Measurements from ENCODE around the gene SEC14L6.
"Not testable (repeated sequence)": the region's sequence is repeated elsewhere in the genome, so short reads cannot be mapped to it uniquely, and the experiment has no call there.

SEC14L6 gene

GRCh38 chr22:30546616-30547015, at the start of gene SEC14L6:
Gene SEC14L6 (minus strand): TSS chr22:30546741. CDS start chr22:30546682, 59 bp downstream.
- no peak for DNase-seq (ENCODE audit: low read depth in 4 of 4, low spot score in 1 of 4)

- no peak for DNase-seq (ENCODE audit: low read depth in 4 of 4, low spot score in 1 of 4)
Measured at GRCh38 chr22:30596199-30596598, 49.7 kb upstream of the SEC14L6 start.

- DNase-seq (ENCODE audit: low read depth in 4 of 4, low spot score in 1 of 4), result not testable (repeated sequence)
Measured at GRCh38 chr22:30592360-30592713, 45.8 kb upstream of the SEC14L6 start.

DNA sequence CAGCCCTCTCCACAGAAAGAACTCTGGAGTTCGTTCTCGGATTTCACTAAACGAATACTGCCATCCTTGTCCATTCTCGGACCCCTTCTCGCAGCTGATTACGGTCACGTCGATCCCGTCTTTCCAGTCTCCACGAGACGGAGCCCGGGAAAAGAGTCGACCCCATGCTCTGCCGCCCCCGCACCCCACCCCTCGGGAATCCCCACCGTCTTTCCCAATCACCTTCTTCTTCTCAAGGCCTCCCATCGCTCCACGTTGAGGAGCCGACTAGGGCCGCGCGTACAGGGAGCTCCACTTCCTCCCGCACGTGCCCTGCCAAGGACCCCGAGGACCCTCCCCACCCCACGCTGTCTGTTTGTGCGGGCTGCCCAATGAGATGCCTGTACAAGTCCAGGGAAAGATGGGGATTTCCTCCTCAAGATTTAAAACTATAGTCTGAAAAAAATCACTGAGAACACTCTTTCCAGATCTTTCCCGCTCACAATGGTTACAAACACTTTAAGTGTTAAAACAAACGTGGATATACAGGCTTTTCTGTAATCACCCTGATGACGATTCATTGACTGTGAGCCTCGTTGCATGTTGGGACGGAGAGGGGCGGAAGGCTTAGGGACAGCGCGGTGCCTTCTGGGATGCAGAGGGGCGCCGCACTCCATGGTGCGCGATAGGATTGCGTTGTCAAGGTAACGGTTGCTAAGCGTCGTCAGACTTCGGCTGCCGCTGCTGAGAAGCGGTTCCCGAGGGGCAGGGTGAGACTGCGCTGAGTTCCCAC, 45.2 kb upstream of the SEC14L6 start, which contains the start of gene PES1:
Gene PES1 (minus strand): TSS at position 323 of the 772 bp plus-strand sequence. CDS start 77 bp downstream, at position 246.
- DNase-seq (ENCODE audit: low read depth in 4 of 4, low spot score in 1 of 4), result peak; percentile 81 to 89 (median 87)

DNA sequence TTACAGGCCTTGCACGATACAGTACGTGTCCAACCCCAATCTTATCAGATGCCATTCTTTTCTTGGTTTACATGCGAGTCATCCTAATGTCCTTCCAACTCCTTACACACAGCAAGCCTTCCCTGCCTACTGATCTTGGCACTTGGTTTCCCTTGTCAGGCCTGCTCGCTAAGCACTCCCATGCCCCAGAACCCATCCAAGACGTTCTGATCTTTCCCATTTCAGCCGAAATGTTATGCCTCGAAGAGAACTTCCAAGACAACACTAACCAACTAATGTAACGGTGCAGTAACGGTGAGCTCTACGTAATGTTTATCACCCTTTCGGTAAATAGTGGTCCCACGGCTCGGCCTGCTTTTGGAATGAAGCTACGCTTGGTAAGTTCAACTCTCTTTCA, 44.6 kb upstream of the SEC14L6 start:
- no peak for DNase-seq (ENCODE audit: low read depth in 4 of 4, low spot score in 1 of 4)

- DNase-seq (ENCODE audit: low read depth in 4 of 4, low spot score in 1 of 4), result no peak
Measured at GRCh38 chr22:30586414-30586813, 39.9 kb upstream of the SEC14L6 start.

- DNase-seq (ENCODE audit: low read depth in 4 of 4, low spot score in 1 of 4), result no peak
Measured at GRCh38 chr22:30584441-30584840, 37.9 kb upstream of the SEC14L6 start.

- no peak for DNase-seq (ENCODE audit: low read depth in 4 of 4, low spot score in 1 of 4)
Measured at GRCh38 chr22:30582788-30583545, 36.4 kb upstream of the SEC14L6 start.

- no peak for DNase-seq (ENCODE audit: low read depth in 4 of 4, low spot score in 1 of 4)
Measured at GRCh38 chr22:30582051-30582450, 35.5 kb upstream of the SEC14L6 start.

- DNase-seq (ENCODE audit: low read depth in 4 of 4, low spot score in 1 of 4), result no peak
Measured at GRCh38 chr22:30580896-30581295, 34.4 kb upstream of the SEC14L6 start.

DNA sequence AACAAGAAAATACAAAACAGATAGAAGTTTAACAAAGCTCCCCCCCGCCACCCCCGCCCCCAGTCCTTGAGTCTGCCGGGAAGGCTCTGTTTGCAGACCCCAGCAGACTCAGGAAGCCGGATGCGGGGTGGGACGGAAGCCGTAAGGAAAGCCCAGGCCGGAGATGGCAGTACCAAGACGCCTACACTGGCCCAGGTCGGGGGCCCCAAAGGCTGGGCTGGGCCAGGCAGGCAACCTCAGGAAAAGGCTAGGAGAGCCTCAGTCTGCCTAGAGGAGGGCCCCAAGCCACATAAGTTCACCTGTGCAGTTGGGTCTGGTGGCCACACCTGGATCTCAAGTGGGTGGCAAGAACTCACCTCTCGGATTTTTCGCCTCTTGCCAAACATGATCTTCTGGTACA, 31.9 kb upstream of the SEC14L6 start:
- no peak for DNase-seq (ENCODE audit: low read depth in 4 of 4, low spot score in 1 of 4)

DNA sequence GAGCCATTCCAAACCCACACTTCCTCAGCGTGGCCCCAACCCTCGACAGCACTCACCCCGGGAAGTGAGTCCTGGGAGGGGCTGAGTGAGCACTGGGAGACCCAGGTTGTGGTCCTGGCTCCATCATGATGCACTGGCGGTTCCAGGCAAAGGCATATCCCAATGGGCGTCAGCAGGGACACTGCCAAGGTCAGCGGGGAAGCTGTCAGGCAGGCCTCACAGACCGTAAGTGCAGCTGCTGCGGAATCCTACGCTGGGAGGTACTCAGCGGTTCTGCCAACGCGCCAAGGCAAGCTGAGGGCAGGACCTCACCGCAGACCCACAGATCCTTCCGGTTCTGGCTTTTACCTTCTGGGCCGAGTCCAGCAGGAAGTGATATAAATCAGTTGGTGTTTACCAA, 29.3 kb upstream of the SEC14L6 start:
- no peak for DNase-seq (ENCODE audit: low read depth in 4 of 4, low spot score in 1 of 4)

- no peak for DNase-seq (ENCODE audit: low read depth in 4 of 4, low spot score in 1 of 4)
Measured at GRCh38 chr22:30574997-30575671, 28.6 kb upstream of the SEC14L6 start.

DNA sequence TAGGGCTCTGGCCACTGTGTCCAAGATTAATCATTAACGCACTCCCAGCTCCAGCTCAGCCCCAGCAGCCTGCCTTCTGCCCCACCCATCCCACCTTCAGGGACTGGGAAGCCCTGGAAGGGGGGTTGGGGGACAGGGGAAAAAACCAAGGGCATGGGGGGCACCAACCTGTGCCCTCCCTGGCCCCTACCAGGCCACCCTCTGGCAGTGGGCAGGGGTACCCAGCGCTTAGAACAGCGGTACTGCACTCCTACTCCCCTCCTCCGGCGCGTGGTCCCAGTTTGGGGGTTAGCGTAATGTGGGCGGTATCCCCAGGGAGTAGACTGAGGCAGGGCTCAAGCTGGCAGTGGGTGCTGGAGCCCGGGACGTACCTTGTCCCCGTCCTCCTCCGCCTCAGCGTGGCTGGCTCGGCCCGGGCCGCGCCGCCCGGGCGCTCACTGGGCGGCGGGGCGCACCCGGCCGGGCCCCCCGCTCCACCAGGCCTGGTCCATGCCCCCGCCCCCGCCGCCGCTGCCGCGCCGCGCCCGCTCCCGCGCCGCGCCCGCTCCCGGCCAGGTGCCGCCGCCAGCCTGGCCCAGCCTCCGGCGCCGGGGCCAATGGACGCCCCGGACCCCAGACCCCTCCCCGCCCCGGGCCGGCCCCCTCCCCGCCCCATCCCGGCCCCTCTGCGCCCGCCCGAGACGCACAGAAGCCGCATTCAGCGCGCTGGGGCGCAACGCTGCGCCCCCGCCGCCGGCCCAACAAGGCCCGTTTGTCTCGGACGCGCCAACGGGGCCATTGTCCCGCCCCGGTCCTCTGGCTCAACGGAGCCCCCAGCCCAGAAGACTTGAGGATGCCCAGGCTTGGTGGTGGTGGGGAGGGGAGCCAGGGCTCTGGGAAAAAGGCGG, 27.8 kb upstream of the SEC14L6 start, which contains the start of gene GAL3ST1:
Gene GAL3ST1 (minus strand): TSS at position 571 of the 887 bp plus-strand sequence. CDS start 17,273 bp downstream, outside the sequence.
- no peak for DNase-seq (ENCODE audit: low read depth in 4 of 4, low spot score in 1 of 4)

DNA sequence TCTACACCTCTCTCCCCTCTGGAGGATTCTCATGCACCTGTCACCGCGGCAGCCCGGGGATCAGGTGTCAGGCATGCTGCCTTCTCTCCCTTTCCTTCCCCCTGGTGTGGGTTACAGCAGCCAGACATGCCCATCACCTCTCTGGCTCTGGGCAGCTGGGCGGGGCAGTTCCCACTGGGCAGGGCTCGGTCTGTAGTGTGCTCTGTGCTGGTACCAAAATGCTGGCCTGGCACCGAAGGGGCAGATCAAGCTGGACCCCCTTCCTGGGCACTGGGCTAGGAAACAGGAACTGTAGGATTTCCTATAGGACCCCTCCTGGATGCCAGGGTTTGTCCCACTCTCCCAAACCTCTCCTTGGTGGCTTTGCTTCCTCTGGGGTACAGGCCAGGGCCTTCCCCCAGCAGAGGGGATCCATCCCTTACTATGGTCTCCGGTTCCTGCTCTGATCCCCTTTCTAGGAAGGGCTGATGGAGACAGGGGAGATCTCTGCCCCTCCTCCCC, 27.1 kb upstream of the SEC14L6 start:
- DNase-seq (ENCODE audit: low read depth in 4 of 4, low spot score in 1 of 4), result no peak

- no peak for DNase-seq (ENCODE audit: low read depth in 4 of 4, low spot score in 1 of 4)
Measured at GRCh38 chr22:30572840-30573593, 26.5 kb upstream of the SEC14L6 start.

- no peak for DNase-seq (ENCODE audit: low read depth in 4 of 4, low spot score in 1 of 4)
Measured at GRCh38 chr22:30572210-30572609, 25.7 kb upstream of the SEC14L6 start.

DNA sequence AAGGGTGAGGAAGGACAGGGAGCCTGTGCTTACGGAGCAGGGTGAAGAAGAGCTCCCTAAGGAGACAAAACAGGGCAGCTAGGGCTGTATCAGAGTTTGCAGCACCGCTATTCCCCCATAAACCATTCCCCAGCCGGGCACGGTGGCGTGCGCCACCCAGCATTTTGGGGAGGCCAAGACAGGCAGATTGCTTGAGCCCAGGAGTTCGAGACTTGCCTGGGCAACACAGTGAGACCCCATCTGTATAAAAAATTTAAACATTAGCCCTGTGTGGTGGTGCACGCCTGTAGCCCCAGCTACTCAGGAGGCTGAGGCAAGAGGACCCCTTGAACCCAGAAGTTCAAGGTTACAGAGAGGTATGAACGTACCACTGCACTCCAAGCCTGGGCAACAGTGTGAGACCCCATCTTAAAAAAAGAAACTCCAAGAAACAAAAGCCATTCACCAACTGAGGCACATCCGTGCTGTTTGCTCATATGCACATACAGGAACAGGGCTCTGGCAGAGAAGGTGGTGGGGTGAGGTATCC, 23.2 kb upstream of the SEC14L6 start:
- DNase-seq (ENCODE audit: low read depth in 4 of 4, low spot score in 1 of 4), result no peak

- no peak for DNase-seq (ENCODE audit: low read depth in 4 of 4, low spot score in 1 of 4)
Measured at GRCh38 chr22:30568137-30568805, 21.7 kb upstream of the SEC14L6 start.
